HG02884 (cell line): ENCODE measurements around the gene ARGLU1.
A peak's percentile ranks its signal among the peaks of the same experiment; 100 is the strongest.

Experiments
- ATAC-seq: cut with Tn5 transposase; IDR thresholded peaks from one replicate; pipeline ENCODE4 v1.9.1; 2021; ENCODE audit warnings: mild to moderate bottlenecking, moderate library complexity; ENCODE audit not compliant: unreplicated experiment

ARGLU1 gene

GRCh38 chr13:106550570-106551135, 17.3 kb downstream of the ARGLU1 start:
- no peak for ATAC-seq

DNA sequence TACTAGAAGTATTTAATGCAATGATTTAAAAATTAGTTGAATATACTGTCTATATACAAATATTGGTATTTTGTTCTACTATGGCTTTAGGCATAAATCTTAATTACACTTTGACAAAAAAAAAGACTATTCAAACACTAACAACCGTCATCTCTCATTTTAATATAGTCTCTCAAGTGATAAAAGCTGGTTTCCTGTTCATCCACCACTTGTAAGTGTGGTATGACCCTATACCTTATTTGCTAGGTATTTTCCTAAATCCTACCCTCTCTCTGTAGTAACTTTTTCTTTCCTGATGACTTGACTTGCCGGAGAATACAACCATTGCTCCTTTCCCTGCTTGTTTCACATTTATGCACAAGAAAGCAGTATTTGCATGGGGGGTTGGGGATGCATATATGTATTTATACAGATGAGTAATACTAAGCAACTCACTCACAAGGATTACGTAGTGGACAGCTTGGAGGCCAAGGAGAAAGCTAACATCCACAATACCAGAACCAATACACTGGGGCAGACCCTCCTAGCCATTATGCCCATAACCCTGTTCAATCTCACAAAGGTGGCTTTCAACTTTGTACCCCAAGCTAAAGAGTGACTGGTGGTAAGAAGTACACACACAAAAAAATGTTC, 19.8 kb downstream of the ARGLU1 start:
- ATAC-seq = no peak

- no peak for ATAC-seq
These were observed 26.1 kb downstream of the ARGLU1 start for GRCh38 chr13:106541826-106542225.

DNA sequence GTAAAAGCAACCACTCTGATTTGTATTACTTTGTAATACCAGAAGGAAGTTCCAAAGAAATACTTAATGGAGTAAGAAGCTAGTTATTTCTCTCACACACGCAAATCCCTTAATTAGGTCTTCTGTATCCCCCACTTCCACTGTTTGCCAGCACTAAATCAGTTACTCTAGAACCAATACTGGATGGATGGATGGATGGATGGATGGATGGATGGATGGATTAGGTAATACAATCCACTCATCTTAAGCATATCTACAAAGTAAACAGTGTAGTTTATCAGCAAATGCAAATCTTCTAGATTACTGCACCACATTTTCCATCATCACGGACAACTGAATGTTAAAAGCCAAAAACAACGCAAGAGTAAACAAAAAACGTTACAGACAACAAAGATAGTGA, 27.3 kb downstream of the ARGLU1 start:
- ATAC-seq = no peak

DNA sequence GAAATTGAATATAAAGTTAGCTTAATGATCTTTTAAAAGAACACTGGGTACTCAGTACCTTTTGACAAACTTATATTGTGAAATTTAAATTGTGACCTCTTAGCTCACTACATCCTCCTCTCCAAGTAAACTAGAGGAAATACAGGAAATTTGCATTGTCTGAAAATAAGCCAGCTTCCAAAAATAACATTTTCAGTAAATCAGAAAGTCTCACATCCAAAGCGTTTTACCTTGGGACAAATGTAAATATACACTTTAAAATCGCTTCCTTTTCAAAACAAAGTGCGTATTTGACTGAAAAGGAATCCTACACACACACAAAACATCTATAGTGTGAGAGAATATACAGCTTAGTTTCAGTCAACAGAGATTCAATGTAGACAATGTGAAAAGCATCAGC, 30.4 kb downstream of the ARGLU1 start:
- no peak for ATAC-seq

- peak; percentile 34 for ATAC-seq
These were observed 31.5 kb downstream of the ARGLU1 start for GRCh38 chr13:106536244-106537034.

DNA sequence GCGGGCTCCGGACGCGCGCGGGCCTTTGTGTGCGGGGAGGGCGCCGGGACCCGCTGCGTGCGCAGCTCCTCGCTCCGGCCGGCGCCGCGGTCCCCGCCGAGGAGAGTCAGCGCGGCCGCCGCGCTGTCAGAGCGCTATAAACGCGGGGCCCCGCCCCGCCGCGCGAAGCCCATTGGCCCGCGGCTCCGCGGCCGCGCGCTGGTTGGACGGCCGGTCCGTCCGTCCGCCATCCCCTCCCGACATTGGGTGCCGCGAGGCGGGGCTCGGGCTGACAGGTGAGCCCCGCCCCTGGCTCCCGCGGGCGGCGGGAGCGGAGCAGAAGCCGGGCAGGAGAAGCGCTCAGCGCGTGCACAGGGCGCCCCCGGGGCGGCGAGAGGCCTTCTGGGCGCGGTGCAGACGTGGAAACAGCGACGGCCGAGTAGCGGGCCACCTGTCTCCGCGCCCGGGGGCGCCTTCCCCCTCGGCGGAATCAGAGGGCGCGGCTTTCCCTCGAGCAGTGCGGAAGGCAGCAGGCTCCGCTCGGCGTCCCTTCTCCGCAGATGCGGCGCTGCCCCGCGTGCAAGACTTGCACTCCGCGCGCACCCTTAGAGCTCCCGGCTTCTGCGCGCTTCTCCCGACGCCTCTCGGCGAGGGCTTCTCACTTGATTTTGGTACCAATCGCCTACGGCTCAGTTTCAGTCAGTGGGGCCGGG, 32.2 kb downstream of the ARGLU1 start, which contains the start of gene EFNB2:
Gene EFNB2, minus strand, starts transcription at position 111 of the 692 bp plus-strand sequence. CDS start 698 bp downstream, outside the sequence.
- peak; percentile 90 for ATAC-seq

DNA sequence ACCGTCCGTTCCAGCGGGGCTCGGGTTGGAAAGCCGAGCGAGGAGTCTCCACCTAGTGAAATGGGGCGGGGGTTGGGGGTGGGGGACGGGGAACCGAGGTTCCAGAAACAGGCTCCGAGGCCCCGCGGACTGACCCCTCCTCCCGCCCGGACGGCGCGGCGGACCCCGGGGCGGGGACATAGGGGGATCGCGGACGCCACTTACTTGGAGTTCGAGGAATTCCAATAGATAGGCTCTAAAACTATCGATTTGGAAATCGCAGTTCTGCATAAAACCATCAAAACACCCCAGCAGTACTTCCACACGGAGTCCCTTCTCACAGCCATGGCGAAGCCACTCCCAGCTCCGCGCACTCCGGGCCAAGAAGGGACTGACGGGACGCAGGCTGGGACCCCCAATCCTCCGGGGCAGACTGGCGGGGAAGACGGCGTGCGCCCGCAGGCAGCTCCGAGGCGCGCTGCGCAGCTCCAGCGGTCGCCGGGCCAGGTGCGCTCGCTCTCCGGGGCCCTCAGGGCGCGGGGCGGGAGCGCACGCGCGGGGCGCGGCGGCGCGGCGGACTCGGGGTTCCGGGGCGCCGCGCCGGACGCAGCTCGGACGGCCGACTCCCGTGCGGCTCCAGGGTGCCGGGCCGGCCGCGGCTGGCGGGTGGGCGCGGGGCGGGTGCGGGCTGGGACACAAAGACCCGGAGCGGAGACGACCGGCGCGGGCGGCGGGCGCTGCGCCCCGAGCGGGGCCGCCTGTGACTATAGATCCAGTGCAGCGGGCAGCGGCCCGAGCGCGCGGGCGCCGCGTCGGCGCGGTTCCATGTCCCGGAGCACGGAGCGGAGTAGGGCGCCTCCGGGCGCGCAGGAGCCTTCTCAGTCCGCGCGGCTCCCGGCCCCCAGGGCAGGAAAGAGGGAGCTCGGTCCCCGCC, 33.0 kb downstream of the ARGLU1 start:
- peak; percentile 20 for ATAC-seq

GRCh38 chr13:106533943-106534638, 33.8 kb downstream of the ARGLU1 start:
- ATAC-seq = no peak

DNA sequence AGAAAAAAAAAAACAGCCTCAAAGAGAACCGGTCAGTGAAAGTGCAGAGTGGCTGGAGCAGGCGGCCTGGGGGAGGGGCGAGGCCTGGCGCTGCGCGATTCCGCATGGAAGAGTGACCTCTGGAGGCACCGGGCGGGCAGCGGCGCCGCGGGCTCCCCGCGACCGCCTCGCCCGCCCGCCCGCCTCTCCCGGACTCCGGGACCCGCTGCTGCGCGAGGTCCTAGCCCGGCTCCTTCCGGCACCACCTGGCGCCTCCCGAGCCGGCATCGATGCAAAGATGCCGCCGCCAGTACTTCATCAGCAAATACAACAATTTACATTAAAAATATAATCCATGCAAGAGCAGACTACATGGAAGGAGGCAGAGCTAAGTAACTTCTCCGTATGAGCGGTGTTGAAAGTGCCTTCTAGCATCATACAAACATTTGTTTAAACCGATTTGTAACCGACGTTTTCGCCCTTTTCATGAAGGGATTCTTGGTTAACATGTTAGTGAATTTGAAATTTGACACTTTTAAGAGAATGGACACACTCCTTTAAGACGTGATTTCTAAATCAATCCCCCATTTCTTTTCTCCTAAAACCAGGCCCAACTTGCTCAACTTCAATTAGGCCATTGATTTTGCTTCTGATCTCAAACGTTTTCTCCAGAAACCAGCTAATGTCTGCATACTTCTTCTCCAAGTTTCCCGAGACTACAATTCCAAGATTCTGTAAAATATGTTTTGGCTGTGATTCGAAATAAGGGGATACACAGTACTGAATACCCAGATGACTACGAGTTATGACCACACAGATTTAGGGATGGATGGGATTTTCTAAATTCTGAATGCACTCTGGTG, 34.6 kb downstream of the ARGLU1 start:
- no peak for ATAC-seq

GRCh38 chr13:106532111-106532929, 35.6 kb downstream of the ARGLU1 start:
- no peak for ATAC-seq

GRCh38 chr13:106530980-106531481, 36.9 kb downstream of the ARGLU1 start:
- ATAC-seq = no peak

DNA sequence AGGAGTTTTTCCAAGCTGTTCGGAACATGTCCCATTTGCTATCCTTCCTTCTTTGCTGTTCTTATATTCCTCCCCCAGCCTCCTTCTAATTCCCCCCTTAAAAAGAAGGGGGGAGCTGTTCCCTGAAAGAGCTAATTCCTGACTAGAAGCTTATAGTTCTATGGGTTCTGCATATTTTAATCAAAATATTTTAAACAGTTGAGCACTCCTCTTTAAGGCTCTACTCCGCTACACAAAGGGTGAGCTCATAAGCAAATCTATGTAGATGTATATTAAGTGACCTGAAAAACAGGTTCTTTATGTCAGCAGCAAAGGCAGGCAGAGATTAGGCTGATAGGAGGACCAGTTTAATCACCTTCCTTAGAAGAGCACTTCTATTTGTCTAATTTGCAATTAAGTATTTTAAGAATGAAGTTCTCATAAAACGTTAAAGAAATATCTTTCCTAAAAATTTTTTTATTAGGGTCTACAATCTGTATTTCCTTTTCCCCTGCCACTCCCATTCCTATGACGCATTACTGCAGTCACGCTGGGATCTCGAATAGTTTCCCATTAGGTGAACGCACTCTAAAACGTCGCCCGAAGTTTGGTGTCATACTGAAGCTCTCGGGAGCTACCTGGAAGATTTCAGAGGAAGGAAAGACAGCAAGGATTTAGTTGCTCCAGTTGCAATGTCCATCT, 37.6 kb downstream of the ARGLU1 start:
- no peak for ATAC-seq

- no peak for ATAC-seq
These were observed 38.3 kb downstream of the ARGLU1 start for GRCh38 chr13:106529415-106530170.

DNA sequence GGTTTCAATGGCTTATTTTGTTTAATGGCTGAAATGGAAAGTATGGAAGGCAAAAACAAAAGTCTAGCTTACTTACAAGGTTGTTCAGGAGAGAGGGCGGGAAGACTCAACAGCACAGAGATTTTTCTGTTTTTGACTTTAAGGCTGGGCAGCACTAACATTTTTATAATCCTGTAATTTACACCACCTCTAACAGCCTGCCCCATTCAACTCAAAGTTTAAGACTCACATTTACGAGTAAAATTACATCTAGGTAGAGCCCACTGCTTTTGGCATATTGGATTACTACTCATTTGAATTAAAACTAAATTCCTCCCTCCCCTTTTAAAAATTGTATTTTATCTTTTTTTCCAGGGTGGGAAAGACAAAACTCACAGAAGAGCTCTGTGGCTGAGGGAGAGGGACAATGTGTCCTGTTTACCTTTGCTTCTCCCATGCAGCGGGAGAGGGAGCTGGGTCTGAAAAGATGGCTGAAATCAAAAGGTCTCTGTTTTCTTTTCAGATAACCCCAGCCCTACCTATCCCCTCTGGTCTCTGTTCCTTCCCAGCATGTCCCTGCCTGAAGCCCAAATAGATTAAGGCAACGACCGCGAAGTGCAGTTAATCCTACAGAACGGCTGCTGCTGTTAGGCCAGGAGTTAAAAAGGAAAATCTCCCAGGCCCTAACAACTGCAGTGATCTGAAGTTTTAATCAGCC, 39.1 kb downstream of the ARGLU1 start:
- ATAC-seq = no peak

DNA sequence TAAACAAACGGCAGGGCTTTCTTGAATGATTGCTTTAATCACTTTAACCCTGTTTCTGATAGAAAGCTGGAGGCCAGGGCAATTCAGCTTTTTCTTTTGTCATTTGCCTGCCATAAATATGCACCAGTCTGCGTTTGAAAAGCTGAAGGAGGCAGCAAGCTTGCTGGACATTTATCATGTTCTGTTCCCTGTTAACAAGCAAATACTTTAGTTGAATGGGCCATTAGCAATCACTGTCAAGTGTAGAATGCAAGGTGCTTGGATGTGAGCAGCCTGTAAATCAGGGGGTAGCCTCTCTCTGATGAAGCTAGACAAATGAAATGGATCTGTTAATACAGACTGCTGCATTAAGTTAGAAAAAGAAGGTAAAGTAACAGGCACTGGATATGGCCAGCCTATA, 40.1 kb downstream of the ARGLU1 start:
- ATAC-seq = no peak
